Mucosa of stomach (tissue), 1 donor: Measurements from ENCODE around the gene PLXNA4.

Experiments used
- H3K27me3 ChIP-seq: one replicate; pipeline ENCODE4 v1.7.0; 2013; ENCODE audit warnings: mild to moderate bottlenecking, low read length; ENCODE audit not compliant: control insufficient read depth, insufficient read depth
- H3K36me3 ChIP-seq: one replicate; pipeline ENCODE4 v1.7.0; 2013; ENCODE audit warnings: low read length; ENCODE audit not compliant: control insufficient read depth, insufficient read depth
- H3K4me1 ChIP-seq: one replicate; pipeline ENCODE4 v1.7.0; 2013; ENCODE audit warnings: mild to moderate bottlenecking, low read length; ENCODE audit not compliant: control insufficient read depth, insufficient read depth
- H3K4me3 ChIP-seq: one replicate; pipeline ENCODE4 v1.7.0; 2013; ENCODE audit warnings: low read length
- H3K9ac ChIP-seq: one replicate; pipeline ENCODE4 v1.7.0; 2013; ENCODE audit warnings: mild to moderate bottlenecking, low read length, moderate library complexity
- H3K9me3 ChIP-seq: one replicate; pipeline ENCODE4 v1.7.0; 2013; ENCODE audit warnings: mild to moderate bottlenecking, low read length, moderate library complexity; ENCODE audit not compliant: control insufficient read depth
- donor health status: Pancreatic carcinoma.

The PLXNA4 gene

DNA sequence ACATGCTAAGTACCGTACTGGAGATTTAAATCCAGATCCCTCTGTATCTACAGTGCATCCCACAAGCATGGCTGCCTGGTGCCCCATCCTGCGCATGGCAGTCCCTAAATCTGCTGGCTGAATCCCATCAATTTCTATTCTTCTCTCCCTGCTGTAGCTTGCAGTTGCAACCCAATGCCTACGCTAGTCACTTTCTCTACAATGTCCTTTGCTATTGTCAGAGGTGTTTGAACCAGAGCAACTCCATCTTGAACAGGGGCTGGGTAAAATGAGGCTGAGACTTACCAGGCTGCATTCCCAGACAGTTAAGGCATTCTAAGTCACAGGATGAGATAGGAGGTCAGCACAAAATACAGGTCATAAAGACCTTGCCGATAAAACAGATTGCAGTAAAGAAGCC is 461.2 kb downstream of the PLXNA4 start:
- H3K36me3 ChIP-seq: no peaks in the 10 kb centered on the region
- no peaks in the 10 kb centered on the region for H3K27me3 ChIP-seq
- H3K9me3 ChIP-seq: no peaks in the 10 kb centered on the region
- H3K9ac ChIP-seq: no peak overlapping the region
- H3K4me3 ChIP-seq: no peak overlapping the region
- H3K4me1 ChIP-seq: no peaks in the 10 kb centered on the region

DNA sequence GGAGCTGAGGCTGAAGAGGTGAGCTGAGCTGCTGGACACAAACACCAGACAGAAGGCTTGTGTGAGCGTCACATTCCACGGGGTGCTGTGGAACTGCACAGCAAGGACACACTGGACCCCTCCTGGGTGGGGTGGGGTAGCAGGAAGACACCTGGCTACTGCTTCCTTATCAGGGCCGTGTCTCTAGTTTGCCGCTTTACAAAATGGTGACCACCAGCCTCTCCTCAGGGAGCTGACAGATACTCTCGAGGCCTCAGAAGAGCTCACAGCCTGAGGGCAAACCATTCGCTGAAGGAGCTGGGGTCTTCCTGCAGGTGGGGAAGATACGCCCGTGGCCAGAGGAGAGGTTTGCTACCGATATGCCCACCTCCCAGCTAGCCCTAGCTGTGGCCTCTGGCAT is 461.9 kb downstream of the PLXNA4 start:
- H3K27me3 ChIP-seq: no peaks in the 10 kb centered on the region
- no peak overlapping the region for H3K9ac ChIP-seq
- H3K9me3 ChIP-seq: no peaks in the 10 kb centered on the region
- no peaks in the 10 kb centered on the region for H3K36me3 ChIP-seq
- H3K4me1 ChIP-seq: no peaks in the 10 kb centered on the region
- no peak overlapping the region for H3K4me3 ChIP-seq

DNA sequence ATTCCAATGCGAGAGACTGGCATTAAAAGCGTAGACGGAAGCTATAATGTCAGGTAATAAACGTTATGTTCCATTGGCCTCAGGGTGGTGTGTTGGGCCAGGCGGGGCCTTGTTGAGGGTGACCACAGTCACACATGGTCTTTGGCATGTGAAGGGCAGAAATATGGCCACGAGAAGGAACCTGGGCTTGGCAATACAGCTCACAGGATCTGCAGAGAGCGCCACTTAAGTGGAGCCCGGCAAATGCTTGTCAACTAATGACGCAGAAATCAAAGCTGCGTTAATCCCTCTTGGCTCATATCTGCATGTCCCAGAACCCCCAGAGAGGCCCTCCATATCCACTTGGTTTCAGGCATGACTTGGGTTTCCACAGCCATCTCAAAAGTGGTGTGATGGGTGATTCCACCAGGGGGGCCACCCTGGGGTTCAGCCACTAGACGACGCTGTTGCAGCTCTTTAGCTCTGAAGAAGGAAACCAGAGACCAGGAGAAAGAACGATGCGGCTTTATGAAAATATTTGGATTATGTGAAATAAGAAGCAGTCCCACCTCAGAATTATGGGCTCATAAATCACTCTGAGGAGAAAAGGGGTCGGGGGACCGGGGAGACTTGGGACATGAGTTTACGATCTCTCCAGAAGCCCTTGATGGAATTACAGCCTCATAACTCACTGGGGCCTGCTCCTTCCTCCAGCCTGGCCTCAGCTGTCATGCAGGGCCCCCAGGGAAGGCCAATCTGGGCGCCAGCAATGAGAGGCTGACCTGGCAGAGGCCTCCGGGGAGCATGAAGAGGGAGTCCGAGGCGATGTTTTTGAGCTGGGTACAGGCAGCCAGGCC is 462.5 kb downstream of the PLXNA4 start:
- Histone ChIP-seq H3K4me1 (no peaks in the 10 kb centered on the region), H3K9me3 (no peaks in the 10 kb centered on the region), H3K4me3 (no peak overlapping the region), H3K36me3 (no peaks in the 10 kb centered on the region), H3K27me3 (no peaks in the 10 kb centered on the region), H3K9ac (no peak overlapping the region)

DNA sequence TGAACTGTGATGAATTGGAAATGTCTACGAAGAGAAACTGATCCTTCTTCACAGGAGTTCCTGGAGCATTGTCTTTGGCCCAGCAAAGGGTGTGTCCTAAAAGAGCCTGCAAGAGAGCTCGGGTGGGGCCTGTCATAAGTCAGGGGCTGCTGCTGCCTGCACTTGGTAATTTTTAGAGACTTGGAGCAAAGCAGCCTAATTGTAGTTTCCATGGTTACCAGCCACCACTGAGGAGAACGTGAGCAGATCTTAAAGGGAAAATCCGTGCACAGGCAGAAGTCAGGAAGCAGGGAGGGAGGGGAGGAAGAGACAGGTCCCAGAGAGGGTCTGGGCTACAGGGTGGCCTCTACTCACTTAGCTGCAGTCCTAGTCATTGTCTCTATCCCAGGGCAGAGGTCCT is 463.6 kb downstream of the PLXNA4 start:
- Histone ChIP-seq H3K4me3 (no peak overlapping the region), H3K4me1 (no peaks in the 10 kb centered on the region), H3K27me3 (no peaks in the 10 kb centered on the region), H3K36me3 (no peaks in the 10 kb centered on the region), H3K9me3 (no peaks in the 10 kb centered on the region), H3K9ac (no peak overlapping the region)

DNA sequence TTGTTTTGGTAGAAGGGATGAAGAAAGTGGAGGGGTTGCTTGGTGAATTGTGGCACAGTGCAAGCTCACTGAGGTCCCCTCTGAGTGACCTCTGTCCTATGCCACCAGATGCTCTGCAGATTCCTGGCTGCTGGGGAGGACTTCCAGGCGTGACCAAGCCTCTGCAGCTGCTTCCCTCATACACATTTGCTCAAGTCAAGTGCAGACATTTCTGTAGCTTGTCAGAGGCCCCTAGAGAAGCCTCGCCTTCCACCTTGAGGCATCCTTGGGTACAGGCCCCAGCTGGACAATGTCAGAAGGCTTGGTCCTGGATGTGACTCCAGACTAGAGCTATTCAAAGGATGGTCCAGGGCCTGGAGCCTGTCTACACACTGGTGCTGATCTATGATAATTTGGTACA is 464.2 kb downstream of the PLXNA4 start:
- H3K9me3 ChIP-seq: no peaks in the 10 kb centered on the region
- no peaks in the 10 kb centered on the region for H3K36me3 ChIP-seq
- H3K9ac ChIP-seq: no peak overlapping the region
- no peak overlapping the region for H3K4me3 ChIP-seq
- H3K4me1 ChIP-seq: no peaks in the 10 kb centered on the region
- H3K27me3 ChIP-seq: no peaks in the 10 kb centered on the region

DNA sequence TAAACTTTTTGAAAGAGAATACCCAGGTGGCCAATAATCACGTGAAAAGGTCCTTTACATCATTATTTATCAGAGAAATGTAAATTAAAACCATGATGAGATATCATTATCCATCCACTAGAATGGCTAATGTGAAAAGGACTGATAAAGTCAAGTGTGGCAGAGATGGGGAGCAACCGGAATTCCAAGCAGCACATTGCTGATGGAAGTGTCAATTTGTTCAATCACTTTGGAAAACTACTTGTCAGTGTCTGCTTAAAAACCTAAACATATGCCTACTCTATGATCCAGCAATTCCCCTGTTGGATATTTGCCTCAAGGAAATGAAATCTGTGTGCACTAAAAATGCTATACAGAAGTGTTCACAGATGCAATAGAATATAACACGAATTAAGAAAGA is 465.6 kb downstream of the PLXNA4 start:
- no peaks in the 10 kb centered on the region for H3K36me3 ChIP-seq
- H3K27me3 ChIP-seq: peaks cover 6% of the 10 kb centered on the region
- no peaks in the 10 kb centered on the region for H3K4me1 ChIP-seq
- H3K9ac ChIP-seq: no peak overlapping the region
- H3K9me3 ChIP-seq: no peaks in the 10 kb centered on the region
- no peak overlapping the region for H3K4me3 ChIP-seq

DNA sequence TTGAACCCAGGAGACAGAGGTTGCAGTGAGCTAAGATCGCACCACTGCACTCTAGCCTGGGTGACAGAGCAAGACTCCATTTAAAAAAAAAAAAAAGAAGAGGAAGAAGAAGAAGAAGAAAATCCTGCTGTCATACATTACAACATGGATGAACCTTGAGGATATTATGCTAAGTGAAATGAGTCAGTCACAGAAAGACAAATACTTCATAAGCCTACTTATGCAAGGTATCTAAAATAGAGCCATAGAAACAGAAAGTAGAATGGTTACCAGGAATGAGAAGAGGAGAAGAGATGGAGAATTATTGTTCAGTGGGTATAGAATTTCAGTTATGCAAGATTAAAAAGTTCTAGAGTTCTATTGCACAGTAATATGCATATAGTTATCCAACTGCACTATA is 466.5 kb downstream of the PLXNA4 start:
- H3K27me3 ChIP-seq: peaks cover 6% of the 10 kb centered on the region
- no peak overlapping the region for H3K4me3 ChIP-seq
- no peaks in the 10 kb centered on the region for H3K9me3 ChIP-seq
- no peaks in the 10 kb centered on the region for H3K36me3 ChIP-seq
- H3K9ac ChIP-seq: no peak overlapping the region
- H3K4me1 ChIP-seq: no peaks in the 10 kb centered on the region

DNA sequence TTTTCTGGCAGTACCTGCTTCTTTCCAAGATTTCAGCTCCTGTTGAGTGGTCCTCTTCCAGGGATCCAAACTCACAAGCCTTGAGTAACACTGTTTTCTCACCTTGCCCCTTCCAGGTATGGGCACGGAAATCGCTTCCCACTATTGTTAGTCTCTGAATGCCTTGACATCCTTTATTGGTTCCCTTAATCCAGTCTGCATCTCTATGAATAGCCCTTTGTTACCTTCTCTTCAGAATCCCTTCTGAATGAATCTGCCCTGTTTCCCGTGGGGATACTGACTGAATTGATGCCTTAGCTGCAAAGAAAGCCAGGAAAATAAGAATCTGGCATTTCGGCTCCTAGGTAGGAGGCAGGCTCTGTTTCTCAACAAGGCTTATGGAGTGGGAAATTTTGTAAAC is 467.7 kb downstream of the PLXNA4 start:
- no peaks in the 10 kb centered on the region for H3K36me3 ChIP-seq
- H3K4me1 ChIP-seq: no peaks in the 10 kb centered on the region
- H3K9ac ChIP-seq: no peak overlapping the region
- peaks cover 6% of the 10 kb centered on the region for H3K27me3 ChIP-seq
- H3K9me3 ChIP-seq: no peaks in the 10 kb centered on the region
- no peak overlapping the region for H3K4me3 ChIP-seq

DNA sequence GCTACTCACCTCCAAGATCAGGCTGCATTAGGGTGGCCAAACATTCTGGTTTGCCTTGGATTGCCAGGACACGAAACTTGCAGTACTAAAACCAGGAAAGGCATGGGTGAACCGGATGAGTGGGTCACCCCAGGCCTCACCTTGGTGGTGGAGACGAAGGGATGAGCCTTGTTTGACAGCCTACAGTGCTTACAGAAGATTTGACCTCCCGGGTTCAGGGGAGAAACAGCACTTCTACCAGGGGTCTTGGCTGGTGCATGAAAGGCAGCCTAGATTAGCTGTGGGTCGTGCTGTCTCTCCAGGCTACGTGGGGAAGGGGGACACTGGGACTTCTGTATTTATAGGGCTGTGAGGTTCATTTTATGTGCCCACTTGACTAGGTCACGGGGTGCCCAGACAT is 469.8 kb downstream of the PLXNA4 start:
- no peaks in the 10 kb centered on the region for H3K9me3 ChIP-seq
- no peaks in the 10 kb centered on the region for H3K4me1 ChIP-seq
- H3K4me3 ChIP-seq: no peak overlapping the region
- H3K27me3 ChIP-seq: peaks cover 6% of the 10 kb centered on the region
- H3K9ac ChIP-seq: no peak overlapping the region
- H3K36me3 ChIP-seq: no peaks in the 10 kb centered on the region

DNA sequence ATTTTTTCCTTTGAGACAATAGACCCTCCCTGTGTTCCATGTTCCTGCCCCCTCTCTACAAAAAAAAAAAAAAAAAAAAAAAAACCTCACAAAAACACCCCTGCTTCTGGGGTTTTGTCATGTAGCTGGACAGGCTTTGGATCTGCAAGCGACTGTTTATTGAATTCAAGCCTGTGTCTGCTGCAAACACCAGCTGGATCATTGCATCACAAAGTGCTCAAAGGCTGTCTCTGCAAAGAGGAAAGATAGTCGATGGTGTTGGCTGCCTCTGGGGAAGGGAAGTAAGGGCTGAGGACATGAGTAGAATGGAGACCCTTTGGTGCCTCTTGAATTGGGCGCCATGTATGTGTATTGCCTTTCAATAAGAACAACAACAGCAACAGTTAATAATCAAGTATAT is 471.2 kb downstream of the PLXNA4 start:
- H3K4me1 ChIP-seq: no peaks in the 10 kb centered on the region
- no peak overlapping the region for H3K4me3 ChIP-seq
- no peaks in the 10 kb centered on the region for H3K36me3 ChIP-seq
- peaks cover 6% of the 10 kb centered on the region for H3K27me3 ChIP-seq
- no peak overlapping the region for H3K9ac ChIP-seq
- H3K9me3 ChIP-seq: no peaks in the 10 kb centered on the region

DNA sequence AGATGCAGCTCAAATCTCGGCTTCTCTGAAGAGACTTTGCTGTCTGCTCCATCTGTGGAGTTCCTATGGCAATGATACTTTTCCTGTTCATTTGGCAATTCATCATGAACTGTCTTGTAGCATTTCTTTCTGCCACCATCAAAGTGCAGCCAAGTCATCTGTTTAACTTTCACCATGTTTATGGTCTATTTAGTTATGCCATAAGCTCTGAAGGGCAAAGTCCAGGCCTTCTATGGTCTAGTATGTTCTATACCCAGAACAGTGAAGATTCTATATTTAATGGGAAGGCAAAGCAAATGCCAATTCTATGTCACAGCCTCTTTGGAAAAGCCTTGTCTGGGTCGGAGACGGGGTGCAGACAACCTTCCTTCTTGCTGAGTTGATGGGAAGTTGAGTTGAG is 472.6 kb downstream of the PLXNA4 start:
- Histone ChIP-seq H3K36me3 (no peaks in the 10 kb centered on the region), H3K9me3 (no peaks in the 10 kb centered on the region), H3K4me1 (no peaks in the 10 kb centered on the region), H3K9ac (no peak overlapping the region), H3K4me3 (no peak overlapping the region), H3K27me3 (peaks cover 6% of the 10 kb centered on the region)

DNA sequence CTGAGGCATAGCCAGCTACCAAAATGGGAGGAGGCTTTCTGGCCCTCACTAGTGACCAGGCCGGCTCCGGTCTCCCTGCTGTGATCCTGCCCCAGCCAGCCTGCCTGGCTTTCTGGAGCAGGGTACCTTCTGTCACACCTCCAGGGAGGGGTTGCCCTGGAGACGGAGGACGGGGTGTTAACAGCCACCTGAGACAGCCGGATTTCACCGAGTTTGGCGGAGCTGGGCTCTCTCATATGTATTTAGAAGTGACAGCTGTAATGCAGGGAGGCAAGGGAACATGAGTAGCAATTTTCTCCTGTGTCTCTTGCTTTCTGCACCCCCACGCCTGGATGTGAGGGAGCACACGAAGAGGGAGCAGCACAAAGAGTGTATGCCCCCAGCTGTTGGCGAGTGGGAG is 473.3 kb downstream of the PLXNA4 start:
- no peak overlapping the region for H3K9ac ChIP-seq
- H3K4me3 ChIP-seq: no peak overlapping the region
- H3K9me3 ChIP-seq: no peaks in the 10 kb centered on the region
- peaks cover 6% of the 10 kb centered on the region for H3K27me3 ChIP-seq
- H3K4me1 ChIP-seq: no peaks in the 10 kb centered on the region
- no peaks in the 10 kb centered on the region for H3K36me3 ChIP-seq

DNA sequence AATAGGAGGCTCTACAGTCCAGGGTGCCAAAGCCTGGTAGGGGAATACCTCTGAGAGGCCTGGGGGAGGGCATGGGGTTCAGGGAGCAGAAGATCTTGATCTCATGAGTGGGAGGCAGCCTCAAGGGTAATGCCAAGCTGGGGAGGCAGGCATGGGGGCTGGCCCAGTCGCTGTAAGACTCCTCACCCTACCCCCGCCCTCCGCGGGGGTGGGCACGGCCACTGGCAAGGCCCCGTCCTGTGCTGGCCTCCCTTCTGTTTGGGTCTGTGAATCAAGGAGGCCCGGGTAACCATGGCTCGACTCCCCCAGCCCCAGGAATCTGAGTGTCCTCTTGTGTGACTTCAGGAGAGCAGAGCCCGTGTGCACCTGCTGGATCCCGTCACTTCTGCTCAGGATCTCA is 473.9 kb downstream of the PLXNA4 start:
- no peaks in the 10 kb centered on the region for H3K36me3 ChIP-seq
- H3K27me3 ChIP-seq: peaks cover 6% of the 10 kb centered on the region
- H3K4me1 ChIP-seq: no peaks in the 10 kb centered on the region
- no peak overlapping the region for H3K9ac ChIP-seq
- no peak overlapping the region for H3K4me3 ChIP-seq
- H3K9me3 ChIP-seq: no peaks in the 10 kb centered on the region
